GM13977 (cell line): ENCODE results near the gene DDC.
A peak's percentile ranks its signal among the peaks of the same experiment; 100 is the strongest.

Source experiments
- DNase-seq: peaks from one replicate; pipeline ENCODE4 v3.0.0; 2012; ENCODE audit warnings: low spot score
- in situ Hi-C: fragments of 300-500 bp; cut with MboI; formaldehyde crosslinking; loops from one replicate; pipeline ENCODE4 v1.12.0; 2022; ENCODE audit warnings: low sequenced_read_pairs, low pct_unique_long_range_greater_than_20kb, mixed read lengths, inconsistent platforms; ENCODE audit not compliant: unreplicated experiment
- TF ChIP-seq, protein P1 (sequence below): IDR thresholded peaks from 2 replicates; pipeline ENCODE4 v1.5.1; 2012; ENCODE audit warnings: mild to moderate bottlenecking, control low read depth; ENCODE audit not compliant: insufficient read depth; ENCODE audit errors: extremely low read depth, missing control alignments

DDC gene

GRCh38 chr7:50415844-50416364 is 149.3 kb downstream of the DDC start:
- in situ Hi-C loops: loop anchor here (10.0 to 25.0 kb wide), 2 partner anchors 111 to 204 kb away; partner anchors contain the start of gene IKZF1

GRCh38 chr7:50413561-50413960 is 151.6 kb downstream of the DDC start:
- DNase-seq: no peak
- in situ Hi-C loops: loop anchor here (10.0 to 25.0 kb wide), 2 partner anchors 109 to 201 kb away; partner anchors contain the start of gene IKZF1
- TF ChIP-seq, protein P1, sequence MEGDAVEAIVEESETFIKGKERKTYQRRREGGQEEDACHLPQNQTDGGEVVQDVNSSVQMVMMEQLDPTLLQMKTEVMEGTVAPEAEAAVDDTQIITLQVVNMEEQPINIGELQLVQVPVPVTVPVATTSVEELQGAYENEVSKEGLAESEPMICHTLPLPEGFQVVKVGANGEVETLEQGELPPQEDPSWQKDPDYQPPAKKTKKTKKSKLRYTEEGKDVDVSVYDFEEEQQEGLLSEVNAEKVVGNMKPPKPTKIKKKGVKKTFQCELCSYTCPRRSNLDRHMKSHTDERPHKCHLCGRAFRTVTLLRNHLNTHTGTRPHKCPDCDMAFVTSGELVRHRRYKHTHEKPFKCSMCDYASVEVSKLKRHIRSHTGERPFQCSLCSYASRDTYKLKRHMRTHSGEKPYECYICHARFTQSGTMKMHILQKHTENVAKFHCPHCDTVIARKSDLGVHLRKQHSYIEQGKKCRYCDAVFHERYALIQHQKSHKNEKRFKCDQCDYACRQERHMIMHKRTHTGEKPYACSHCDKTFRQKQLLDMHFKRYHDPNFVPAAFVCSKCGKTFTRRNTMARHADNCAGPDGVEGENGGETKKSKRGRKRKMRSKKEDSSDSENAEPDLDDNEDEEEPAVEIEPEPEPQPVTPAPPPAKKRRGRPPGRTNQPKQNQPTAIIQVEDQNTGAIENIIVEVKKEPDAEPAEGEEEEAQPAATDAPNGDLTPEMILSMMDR: no peak

More at GRCh38 chr7:50415844-50416364, 149.3 kb downstream of the DDC start:
- no peak for DNase-seq
- TF ChIP-seq, protein P1: no peak

DNA sequence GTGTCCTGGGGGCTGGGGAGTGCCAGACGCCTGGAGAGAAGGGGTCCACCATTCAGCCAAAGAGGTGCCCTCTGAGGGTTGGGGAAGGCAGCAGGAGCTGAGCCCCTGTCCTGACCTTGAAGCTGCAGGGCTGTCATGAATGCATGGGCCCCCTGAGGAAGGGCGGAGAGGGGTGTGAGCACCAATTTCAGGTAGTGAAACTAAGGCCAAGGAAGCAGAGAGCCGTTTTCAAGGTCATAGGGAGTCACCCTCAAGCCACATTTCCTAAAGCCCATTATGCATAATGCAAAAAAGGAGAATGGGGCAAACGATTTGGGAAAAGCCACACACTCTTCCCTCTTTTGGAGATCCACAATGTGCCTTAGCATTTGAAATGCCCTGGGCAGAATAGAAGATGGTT is 152.2 kb downstream of the DDC start:
- in situ Hi-C loops: loop anchor here (10.0 to 25.0 kb wide), 2 partner anchors 108 to 201 kb away; partner anchors contain the start of gene IKZF1
- peak; percentile 10 for DNase-seq
- TF ChIP-seq, protein P1: no peak

DNA sequence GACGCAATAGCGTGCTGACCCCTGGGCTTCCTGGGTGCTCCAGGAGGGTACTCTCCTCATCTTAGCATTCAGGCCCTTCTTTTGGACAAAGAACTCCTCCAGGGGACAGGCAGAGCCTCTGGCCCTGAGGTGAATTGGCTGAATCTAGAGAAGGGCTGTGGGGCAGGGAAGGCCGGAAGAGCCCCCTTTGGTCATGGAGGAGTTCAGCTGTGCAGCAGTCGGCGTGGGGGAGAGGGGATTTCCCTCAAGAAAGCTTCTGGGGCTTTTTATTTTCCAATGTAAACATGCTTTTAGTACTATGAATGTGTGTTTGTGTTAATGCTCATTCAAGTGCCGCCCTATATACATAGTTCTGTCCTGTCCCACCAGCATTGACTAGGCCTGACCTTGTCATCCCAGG is 153.9 kb downstream of the DDC start:
- TF ChIP-seq, protein P1: no peak
- DNase-seq: peak; percentile 41
- in situ Hi-C loops: loop anchor here (10.0 to 25.0 kb wide), 2 partner anchors 107 to 199 kb away; partner anchors contain the start of gene IKZF1

GRCh38 chr7:50409856-50410745 is 155.1 kb downstream of the DDC start:
- TF ChIP-seq, protein P1: no peak
- in situ Hi-C loops: loop anchor here (10.0 to 25.0 kb wide), 2 partner anchors 105 to 198 kb away; partner anchors contain the start of gene IKZF1
- peak; percentile 57 for DNase-seq
